ENCODE results near the gene ATP5PB. TPM values are rescaled to one million over a fixed set of nuclear protein-coding genes. Genes with fewer than 3 reads are reported as not detected.

The ATP5PB gene
- total RNA-seq, 1 experiment from 2014 or later, result 323 TPM

GRCh38 chr1:111476214-111476613 is 26.9 kb downstream of the ATP5PB start:
- intact Hi-C loops (cut with micrococcal nuclease), result no loop called here
- no peaks in the 10 kb centered on the region for H3K27me3 ChIP-seq (ENCODE audit: insufficient read depth, low read length)
- no peak overlapping the region for H2AFZ ChIP-seq (ENCODE audit: low read depth, low read length, poor library complexity, severe bottlenecking)
- H3K4me1 ChIP-seq (ENCODE audit: control insufficient read depth in 1 of 2, insufficient read depth in 2 of 2, low read length in 2 of 2), result no peaks in the 10 kb centered on the region
- ChIA-PET POLR2A (no interaction called here), CTCF (no interaction called here), RAD21 (ENCODE audit: low non-redundant PET in 1 of 2, low total read pairs in 2 of 2, uncharacterized antibody in 2 of 2, unreplicated experiment in 2 of 2) (no interaction called here)
- BruUV-seq (replicated peaks), result no TSS peak
- H3K79me2 ChIP-seq (ENCODE audit: insufficient read depth, low read length), result no peaks in the 10 kb centered on the region
- no peak for TF ChIP-seq REST (IDR thresholded peaks at IDR 0.05; ENCODE audit: low read depth)
- no peak overlapping the region for H3K4me2 ChIP-seq (ENCODE audit: low read length)
- no peak overlapping the region for H3K27ac ChIP-seq (ENCODE audit: low read depth, low read length)
- no peaks in the 10 kb centered on the region for H4K20me1 ChIP-seq (ENCODE audit: insufficient read depth)
- H3K9me2 ChIP-seq (ENCODE audit: insufficient read depth), result no peaks in the 10 kb centered on the region
- H3K4me3 ChIP-seq (replicated peaks in 1 of 2; ENCODE audit: low read depth in 1 of 2, low read length in 2 of 2), result no peak overlapping the region
- no peaks in the 10 kb centered on the region for H3K9me3 ChIP-seq (ENCODE audit: control insufficient read depth in 1 of 2, insufficient read depth in 1 of 2, low read depth in 1 of 2, low read length in 2 of 2)
- no peaks in the 10 kb centered on the region for H3K36me3 ChIP-seq (ENCODE audit: control insufficient read depth in 1 of 2, insufficient read depth in 2 of 2, low read length in 2 of 2)
- no peak for DNase-seq (ENCODE audit: low read depth, low spot score)
- ATAC-seq, result no peak
- H3K9ac ChIP-seq (ENCODE audit: low read length), result no peak overlapping the region

- H3K79me2 ChIP-seq (ENCODE audit: insufficient read depth, low read length), result no peaks in the 10 kb centered on the region
- no peak overlapping the region for H3K4me3 ChIP-seq (replicated peaks in 1 of 2; ENCODE audit: low read depth in 1 of 2, low read length in 2 of 2)
- DNase-seq (ENCODE audit: low read depth, low spot score) (no peak), ATAC-seq (no peak)
- H2AFZ ChIP-seq (ENCODE audit: low read depth, low read length, poor library complexity, severe bottlenecking), result no peak overlapping the region
- ChIA-PET POLR2A (no interaction called here), CTCF (no interaction called here), RAD21 (ENCODE audit: low non-redundant PET in 1 of 2, low total read pairs in 2 of 2, uncharacterized antibody in 2 of 2, unreplicated experiment in 2 of 2) (no interaction called here)
- H3K9ac ChIP-seq (ENCODE audit: low read length), result no peak overlapping the region
- intact Hi-C loops (cut with micrococcal nuclease), result no loop called here
- no peaks in the 10 kb centered on the region for H3K9me2 ChIP-seq (ENCODE audit: insufficient read depth)
- no peak overlapping the region for H3K27ac ChIP-seq (ENCODE audit: low read depth, low read length)
- H3K4me2 ChIP-seq (ENCODE audit: low read length), result no peak overlapping the region
- H3K36me3 ChIP-seq (ENCODE audit: control insufficient read depth in 1 of 2, insufficient read depth in 2 of 2, low read length in 2 of 2), result no peaks in the 10 kb centered on the region
- H3K4me1 ChIP-seq (ENCODE audit: control insufficient read depth in 1 of 2, insufficient read depth in 2 of 2, low read length in 2 of 2), result no peaks in the 10 kb centered on the region
- BruUV-seq (replicated peaks), result no TSS peak
- H3K9me3 ChIP-seq (ENCODE audit: control insufficient read depth in 1 of 2, insufficient read depth in 1 of 2, low read depth in 1 of 2, low read length in 2 of 2), result no peaks in the 10 kb centered on the region
- no peaks in the 10 kb centered on the region for H3K27me3 ChIP-seq (ENCODE audit: insufficient read depth, low read length)
- TF ChIP-seq CEBPB (IDR thresholded peaks at IDR 0.05; ENCODE audit: low read depth) (no peak), ELF1 (IDR thresholded peaks at IDR 0.05; ENCODE audit: borderline replicate concordance, low read depth) (no peak)
- no peaks in the 10 kb centered on the region for H4K20me1 ChIP-seq (ENCODE audit: insufficient read depth)
These were observed 27.6 kb downstream of the ATP5PB start for GRCh38 chr1:111476761-111477309.

Measured in HCT116 (cell line).